Kidney epithelial cell (primary cell): ENCODE results near the gene CPT1A. TPM values are rescaled to one million over a fixed set of nuclear protein-coding genes. Genes with fewer than 3 reads are reported as not detected.

Experiments
- DNase-seq: peaks from one replicate; pipeline ENCODE4 v3.0.0-alpha.2; 2010; ENCODE audit warnings: low read depth
- H3K27me3 ChIP-seq: 2 replicates; pipeline ENCODE4 v1.6.0; 2011; ENCODE audit warnings: low read length; ENCODE audit not compliant: control insufficient read depth, insufficient read depth
- H3K36me3 ChIP-seq: 2 replicates; pipeline ENCODE4 v1.5.1; 2011; ENCODE audit warnings: low read length; ENCODE audit not compliant: control insufficient read depth, insufficient read depth
- H3K4me3 ChIP-seq: 2 replicates; pipeline ENCODE4 v1.5.1; 2011; ENCODE audit warnings: low read depth, mild to moderate bottlenecking, control low read depth, low read length
- total RNA-seq: library from RNA; depleted of rRNA; stranded (reverse); fragments of >200 nt; gene quantifications from 2 replicates; pipeline ENCODE4 v1.2.3, GENCODE V29; 2015
- TF ChIP-seq, protein P1 (sequence below): IDR thresholded peaks from 2 replicates; pipeline ENCODE4 v1.5.1; 2011; ENCODE audit warnings: mild to moderate bottlenecking, moderate library complexity, low read length, control low read depth, inconsistent platforms; ENCODE audit not compliant: insufficient read depth, poor library complexity, severe bottlenecking

The CPT1A gene
- total RNA-seq, 1 donor from 2014 or later, result 15.4 TPM

- TF ChIP-seq, protein P1, sequence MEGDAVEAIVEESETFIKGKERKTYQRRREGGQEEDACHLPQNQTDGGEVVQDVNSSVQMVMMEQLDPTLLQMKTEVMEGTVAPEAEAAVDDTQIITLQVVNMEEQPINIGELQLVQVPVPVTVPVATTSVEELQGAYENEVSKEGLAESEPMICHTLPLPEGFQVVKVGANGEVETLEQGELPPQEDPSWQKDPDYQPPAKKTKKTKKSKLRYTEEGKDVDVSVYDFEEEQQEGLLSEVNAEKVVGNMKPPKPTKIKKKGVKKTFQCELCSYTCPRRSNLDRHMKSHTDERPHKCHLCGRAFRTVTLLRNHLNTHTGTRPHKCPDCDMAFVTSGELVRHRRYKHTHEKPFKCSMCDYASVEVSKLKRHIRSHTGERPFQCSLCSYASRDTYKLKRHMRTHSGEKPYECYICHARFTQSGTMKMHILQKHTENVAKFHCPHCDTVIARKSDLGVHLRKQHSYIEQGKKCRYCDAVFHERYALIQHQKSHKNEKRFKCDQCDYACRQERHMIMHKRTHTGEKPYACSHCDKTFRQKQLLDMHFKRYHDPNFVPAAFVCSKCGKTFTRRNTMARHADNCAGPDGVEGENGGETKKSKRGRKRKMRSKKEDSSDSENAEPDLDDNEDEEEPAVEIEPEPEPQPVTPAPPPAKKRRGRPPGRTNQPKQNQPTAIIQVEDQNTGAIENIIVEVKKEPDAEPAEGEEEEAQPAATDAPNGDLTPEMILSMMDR, result no peak
- Histone ChIP-seq H3K36me3 (no peaks in the 10 kb centered on the region), H3K27me3 (no peaks in the 10 kb centered on the region), H3K4me3 (no peak overlapping the region)
- DNase-seq, result no peak
These were observed 78.5 kb downstream of the CPT1A start for GRCh38 chr11:68763181-68763721.

GRCh38 chr11:68762481-68762880 is 79.2 kb downstream of the CPT1A start:
- no peak for DNase-seq
- H3K36me3 ChIP-seq, result no peaks in the 10 kb centered on the region

DNA sequence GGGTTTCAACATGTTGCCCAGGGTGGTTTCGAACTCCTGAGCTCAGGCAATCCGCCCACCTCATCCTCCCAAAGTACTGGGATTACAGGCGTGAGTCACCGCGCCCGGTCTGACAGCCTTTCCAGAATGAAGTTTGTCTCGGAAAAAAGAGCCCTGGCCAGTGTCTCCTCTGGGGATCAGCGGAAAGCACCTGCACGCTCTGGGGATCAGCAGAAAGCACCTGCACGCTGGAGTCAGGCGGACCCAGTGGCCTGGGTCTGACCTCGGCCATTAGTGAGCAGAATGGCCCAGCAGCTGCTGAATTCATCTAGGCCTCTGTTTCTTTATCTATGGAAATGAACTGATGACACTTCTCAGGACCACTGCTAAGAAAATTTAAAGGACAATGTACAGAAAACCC is 79.9 kb downstream of the CPT1A start:
- Histone ChIP-seq H3K36me3 (no peaks in the 10 kb centered on the region), H3K4me3 (no peak overlapping the region), H3K27me3 (no peaks in the 10 kb centered on the region)
- no peak for DNase-seq
- TF ChIP-seq, protein P1, result no peak

More at GRCh38 chr11:68762481-68762880, 79.2 kb downstream of the CPT1A start:
- TF ChIP-seq, protein P1, result no peak
- Histone ChIP-seq H3K4me3 (no peak overlapping the region), H3K27me3 (no peaks in the 10 kb centered on the region)

GRCh38 chr11:68759991-68760390 is 81.7 kb downstream of the CPT1A start:
- Histone ChIP-seq H3K4me3 (no peak overlapping the region), H3K27me3 (no peaks in the 10 kb centered on the region), H3K36me3 (no peaks in the 10 kb centered on the region)
- TF ChIP-seq, protein P1, result no peak
- no peak for DNase-seq

- DNase-seq, result no peak
- TF ChIP-seq, protein P1, result no peak
- no peaks in the 10 kb centered on the region for H3K27me3 ChIP-seq
These were observed 84.0 kb downstream of the CPT1A start for GRCh38 chr11:68757711-68758110.

DNA sequence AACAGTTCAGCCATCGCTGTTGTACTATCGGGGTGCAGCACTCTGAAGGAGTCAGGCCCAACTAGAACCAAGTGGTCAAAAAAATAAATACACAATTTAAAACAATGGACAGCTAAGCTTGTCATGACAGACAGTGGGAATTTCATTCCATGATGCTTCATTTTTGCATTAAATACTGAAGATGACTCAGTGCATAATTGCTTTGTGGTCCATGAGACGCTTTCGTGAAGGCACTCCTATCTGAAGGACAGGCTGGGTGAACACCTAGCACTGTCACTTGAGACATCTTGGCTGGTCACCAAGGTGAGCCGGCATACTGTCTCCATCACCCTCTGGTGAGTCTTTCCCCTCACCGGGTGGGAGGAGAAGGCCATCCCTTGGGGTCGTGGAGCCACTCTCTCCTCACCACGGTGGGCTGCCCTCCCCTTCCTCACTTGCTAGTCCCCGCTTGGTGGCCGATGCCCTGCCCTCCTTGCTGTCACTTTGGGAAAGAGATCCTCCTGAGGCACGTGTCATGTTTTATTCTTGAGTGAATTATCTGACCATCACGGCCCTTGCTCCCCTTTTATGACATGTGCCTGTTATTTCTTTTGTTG is 85.4 kb downstream of the CPT1A start:
- TF ChIP-seq, protein P1, result no peak
- DNase-seq, result no peak
- H3K27me3 ChIP-seq, result no peaks in the 10 kb centered on the region
- H3K36me3 ChIP-seq, result no peaks in the 10 kb centered on the region
- no peak overlapping the region for H3K4me3 ChIP-seq

More at GRCh38 chr11:68757711-68758110, 84.0 kb downstream of the CPT1A start:
- Histone ChIP-seq H3K4me3 (no peak overlapping the region), H3K36me3 (no peaks in the 10 kb centered on the region)
